NCI-H1092 treated with DMSO at 0.1 percent for 48 hours (cell line): ENCODE measurements around the gene SYNDIG1.

ENCODE experiments used
- DNase-seq: peaks from one replicate; lab custom pipeline; 2025; lab: John Stamatoyannopoulos, UW

SYNDIG1 gene

GRCh38 chr20:24528583-24529368, 59.3 kb downstream of the SYNDIG1 start:
- DNase-seq = no peak

- no peak for DNase-seq
Measured at GRCh38 chr20:24529369-24529719, 59.9 kb downstream of the SYNDIG1 start.

GRCh38 chr20:24530131-24530680, 60.8 kb downstream of the SYNDIG1 start:
- DNase-seq = no peak

- no peak for DNase-seq
Measured at GRCh38 chr20:24531202-24531601, 61.8 kb downstream of the SYNDIG1 start.

GRCh38 chr20:24531631-24532419, 62.4 kb downstream of the SYNDIG1 start:
- DNase-seq = no peak

- no peak for DNase-seq
Measured at GRCh38 chr20:24533449-24533848, 64.0 kb downstream of the SYNDIG1 start.

GRCh38 chr20:24534282-24534681, 64.9 kb downstream of the SYNDIG1 start:
- DNase-seq = no peak

GRCh38 chr20:24535941-24536730, 66.7 kb downstream of the SYNDIG1 start:
- DNase-seq = no peak

GRCh38 chr20:24537210-24537609, 67.8 kb downstream of the SYNDIG1 start:
- DNase-seq = no peak

GRCh38 chr20:24542721-24543120, 73.3 kb downstream of the SYNDIG1 start:
- no peak for DNase-seq

- no peak for DNase-seq
Measured at GRCh38 chr20:24543168-24543567, 73.7 kb downstream of the SYNDIG1 start.

GRCh38 chr20:24543741-24544140, 74.3 kb downstream of the SYNDIG1 start:
- no peak for DNase-seq

- no peak for DNase-seq
Measured at GRCh38 chr20:24544371-24544770, 74.9 kb downstream of the SYNDIG1 start.

GRCh38 chr20:24545168-24545567, 75.7 kb downstream of the SYNDIG1 start:
- no peak for DNase-seq

- DNase-seq = no peak
Measured at GRCh38 chr20:24546232-24546892, 76.9 kb downstream of the SYNDIG1 start.

- no peak for DNase-seq
Measured at GRCh38 chr20:24547967-24548366, 78.5 kb downstream of the SYNDIG1 start.

GRCh38 chr20:24559114-24559732, 89.8 kb downstream of the SYNDIG1 start:
- DNase-seq = no peak

GRCh38 chr20:24560571-24561491, 91.4 kb downstream of the SYNDIG1 start:
- DNase-seq = no peak

GRCh38 chr20:24565835-24566351, 96.5 kb downstream of the SYNDIG1 start:
- no peak for DNase-seq

GRCh38 chr20:24566656-24567055, 97.2 kb downstream of the SYNDIG1 start:
- no peak for DNase-seq
